Measurements from ENCODE around the gene ETFB.

The ETFB gene

DNA sequence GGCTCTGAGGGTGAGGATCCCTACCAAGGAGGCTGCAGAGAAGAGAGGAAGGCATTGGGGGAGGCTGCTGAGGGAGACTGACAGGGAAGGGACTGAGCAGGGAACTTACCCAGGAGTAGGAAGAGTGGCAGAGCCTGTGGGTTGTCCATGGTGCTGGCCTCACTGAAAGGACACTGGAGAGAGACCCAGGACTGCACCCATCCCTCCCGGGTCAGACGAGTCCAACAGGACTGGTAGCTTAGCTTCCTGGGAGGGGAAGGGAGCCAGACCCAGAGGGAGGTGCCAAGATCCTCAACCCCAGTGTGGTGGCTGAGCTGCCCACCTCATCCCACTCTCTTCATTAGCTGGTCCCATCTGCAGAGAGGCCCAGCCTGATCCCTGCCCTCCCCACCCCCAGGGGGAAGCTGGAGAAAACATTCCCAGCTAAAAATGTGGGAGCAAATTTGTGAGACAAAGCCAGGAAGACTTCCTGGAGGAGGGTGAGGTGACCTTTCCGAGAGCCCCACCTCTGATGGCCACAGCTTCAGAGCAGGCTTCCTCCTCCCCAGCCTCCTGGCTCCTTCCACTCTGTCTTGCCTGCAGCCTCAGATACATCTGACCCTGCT, 24.1 kb downstream of the ETFB start, which contains the start of gene VSIG10L:
Gene VSIG10L, minus strand, starts transcription at position 164 of the 605 bp plus-strand sequence. Its CDS starts 15 bp downstream, at position 149.
- peak within 1 kb of the TSS; percentile 27; the same call in 1 of the 2 replicates for H3K9ac ChIP-seq (ENCODE audit: low read depth, low read length)
- no peaks in the 10 kb centered on the region for H3K9me3 ChIP-seq (ENCODE audit: insufficient read depth, low read depth, low read length)
- H3K4me1 ChIP-seq (ENCODE audit: insufficient read depth, low read length) = peaks cover 8% of the 10 kb centered on the region; the same call in 1 of the 2 replicates
- no peaks in the 10 kb centered on the region for H3K36me3 ChIP-seq (ENCODE audit: insufficient read depth, low read depth, low read length)
- peaks cover 19% of the 10 kb centered on the region for H3K27me3 ChIP-seq (ENCODE audit: insufficient read depth, low read length)
- H3K27ac ChIP-seq (ENCODE audit: low read length) = no peak within 1 kb of the TSS
- no peak within 1 kb of the TSS for H3K4me3 ChIP-seq (ENCODE audit: low read length)

DNA sequence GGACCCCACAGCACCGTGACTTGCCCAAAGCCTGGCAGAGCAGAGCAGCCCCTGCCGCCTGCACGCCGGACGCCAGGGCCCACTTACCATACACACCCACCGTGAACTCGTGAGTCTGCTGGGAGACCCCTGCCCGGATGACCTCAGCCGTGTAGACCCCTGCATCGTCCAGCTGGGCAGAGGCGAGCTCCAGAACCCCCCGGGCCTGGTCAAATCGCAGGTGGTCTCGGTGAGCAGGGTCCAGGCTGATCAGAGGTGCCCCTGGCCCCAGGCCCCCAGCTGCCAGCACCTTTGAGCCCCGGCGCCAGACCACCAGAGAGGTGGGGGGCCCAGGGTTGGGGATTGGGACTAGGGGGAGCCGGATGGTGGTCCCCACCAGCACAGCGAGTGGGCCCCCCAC, 25.1 kb downstream of the ETFB start:
- H3K9ac ChIP-seq (ENCODE audit: low read depth, low read length) = no peak overlapping the region; the same call in 1 of the 2 replicates

DNA sequence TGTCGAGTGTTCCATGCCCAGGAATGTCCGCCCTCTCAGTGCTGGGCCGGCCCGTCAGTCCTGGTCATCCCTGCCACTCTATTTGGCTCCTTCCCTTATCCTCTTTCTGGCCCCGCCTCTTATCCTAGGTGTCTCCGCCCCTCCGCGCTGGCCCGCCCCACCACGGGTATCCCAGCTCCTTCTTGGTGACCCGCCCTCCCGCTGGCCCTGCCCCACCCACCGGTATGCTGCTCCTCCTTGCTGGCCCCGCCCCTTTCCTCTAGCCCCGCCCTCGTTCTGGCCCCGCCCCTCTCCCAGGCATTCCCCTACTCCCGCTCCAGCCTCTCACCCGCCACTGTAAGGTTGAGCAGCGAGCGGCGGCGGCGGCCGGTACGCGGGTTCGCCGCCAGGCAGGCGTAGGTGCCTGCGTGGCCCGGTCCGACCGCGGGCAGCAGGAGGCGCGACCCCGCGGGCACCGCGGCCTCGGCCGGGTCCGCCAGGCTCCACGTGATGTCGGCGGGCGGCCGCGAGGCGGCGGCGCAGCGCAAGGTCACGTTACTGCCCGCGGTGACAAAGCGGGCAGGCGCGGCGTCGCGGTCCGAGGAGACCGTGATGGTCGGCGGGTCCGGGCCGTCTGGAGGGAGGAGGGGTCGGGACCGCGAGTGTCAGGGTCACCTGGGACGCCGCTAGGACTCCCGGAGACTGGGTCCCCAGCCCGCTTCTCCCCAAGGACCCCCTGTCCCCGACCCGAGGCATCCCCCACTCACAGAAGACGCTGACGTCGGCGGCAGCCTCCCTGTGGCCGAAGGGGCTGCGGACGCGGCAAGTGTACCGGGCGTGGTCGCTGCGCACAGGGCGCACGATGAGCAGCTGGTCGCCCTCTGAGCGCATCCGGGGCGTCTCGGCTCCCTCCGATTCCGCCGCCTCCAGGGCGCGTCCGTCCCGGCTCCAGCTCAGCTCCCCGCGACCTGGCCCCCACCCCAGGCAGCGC, 26.2 kb downstream of the ETFB start:
- peaks cover 8% of the 10 kb centered on the region; the same call in 1 of the 2 replicates for H3K4me1 ChIP-seq (ENCODE audit: insufficient read depth, low read length)
- H3K9me3 ChIP-seq (ENCODE audit: insufficient read depth, low read depth, low read length) = no peaks in the 10 kb centered on the region
- H3K9ac ChIP-seq (ENCODE audit: low read depth, low read length) = peak overlapping the region; percentile 59; the same call in 1 of the 2 replicates

More for the DNA sequence above, 25.1 kb downstream of the ETFB start:
- H3K4me1 ChIP-seq (ENCODE audit: insufficient read depth, low read length) = peaks cover 8% of the 10 kb centered on the region; the same call in 1 of the 2 replicates
- H3K4me3 ChIP-seq (ENCODE audit: low read length) = peak overlapping the region; percentile 70; the same call in 1 of the 2 replicates
- H3K36me3 ChIP-seq (ENCODE audit: insufficient read depth, low read depth, low read length) = no peaks in the 10 kb centered on the region
- H3K27ac ChIP-seq (ENCODE audit: low read length) = no peak overlapping the region
- H3K9me3 ChIP-seq (ENCODE audit: insufficient read depth, low read depth, low read length) = no peaks in the 10 kb centered on the region
- peaks cover 19% of the 10 kb centered on the region for H3K27me3 ChIP-seq (ENCODE audit: insufficient read depth, low read length)

GRCh38 chr19:51339313-51339686, 26.9 kb downstream of the ETFB start:
- Histone ChIP-seq H3K4me3 (ENCODE audit: low read length) (peak overlapping the region; percentile 76), H3K36me3 (ENCODE audit: insufficient read depth, low read depth, low read length) (no peaks in the 10 kb centered on the region), H3K9ac (ENCODE audit: low read depth, low read length) (peak overlapping the region; percentile 54; the same call in 1 of the 2 replicates), H3K27ac (ENCODE audit: low read length) (peak overlapping the region; percentile 15), H3K9me3 (ENCODE audit: insufficient read depth, low read depth, low read length) (no peaks in the 10 kb centered on the region), H3K27me3 (ENCODE audit: insufficient read depth, low read length) (peaks cover 19% of the 10 kb centered on the region), H3K4me1 (ENCODE audit: insufficient read depth, low read length) (peaks cover 8% of the 10 kb centered on the region; the same call in 1 of the 2 replicates)

More for the DNA sequence above, 26.2 kb downstream of the ETFB start:
- peak overlapping the region; percentile 76 for H3K4me3 ChIP-seq (ENCODE audit: low read length)
- peak overlapping the region; percentile 15 for H3K27ac ChIP-seq (ENCODE audit: low read length)
- H3K27me3 ChIP-seq (ENCODE audit: insufficient read depth, low read length) = peaks cover 19% of the 10 kb centered on the region
- H3K36me3 ChIP-seq (ENCODE audit: insufficient read depth, low read depth, low read length) = no peaks in the 10 kb centered on the region

DNA sequence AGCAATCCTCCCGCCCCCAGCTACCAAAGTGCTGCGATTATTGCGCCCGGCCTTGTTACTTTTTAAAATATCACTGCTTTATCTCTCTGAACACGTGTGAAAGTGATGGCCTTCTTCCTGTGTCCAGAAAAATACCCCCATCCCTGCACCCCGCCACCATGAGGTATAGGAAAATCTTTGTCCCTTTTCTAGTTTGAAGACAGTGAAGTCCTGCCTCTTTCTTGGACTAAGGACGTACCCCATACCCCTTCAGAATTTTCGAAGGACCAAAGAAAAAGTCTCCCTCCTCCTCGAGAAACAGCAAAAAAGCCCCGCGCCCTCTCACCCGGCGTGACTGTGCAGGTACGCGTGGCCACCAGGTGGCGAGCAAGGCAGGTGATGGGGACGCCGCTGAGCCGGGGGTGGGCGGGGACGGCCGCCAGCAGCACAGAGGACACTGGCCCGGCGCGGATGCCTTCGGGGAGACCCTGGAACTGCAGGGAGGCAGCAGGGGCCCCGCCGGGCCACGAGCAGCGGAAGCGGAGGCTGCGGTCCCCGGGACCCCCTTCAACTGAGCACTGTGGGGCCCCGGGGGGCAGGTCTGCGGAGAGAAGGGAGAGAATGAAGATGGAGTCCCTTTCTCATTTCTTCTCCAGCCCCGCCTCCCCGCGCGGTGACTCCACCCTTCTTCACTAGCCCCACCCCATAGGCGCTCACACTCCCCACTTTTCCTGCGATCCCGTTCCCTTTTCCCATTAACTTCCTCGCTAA, 27.4 kb downstream of the ETFB start:
- Histone ChIP-seq H3K4me3 (ENCODE audit: low read length) (peak overlapping the region; percentile 76), H3K27ac (ENCODE audit: low read length) (peak overlapping the region; percentile 15), H3K27me3 (ENCODE audit: insufficient read depth, low read length) (peaks cover 19% of the 10 kb centered on the region), H3K4me1 (ENCODE audit: insufficient read depth, low read length) (peaks cover 8% of the 10 kb centered on the region; the same call in 1 of the 2 replicates), H3K36me3 (ENCODE audit: insufficient read depth, low read depth, low read length) (no peaks in the 10 kb centered on the region), H3K9me3 (ENCODE audit: insufficient read depth, low read depth, low read length) (no peaks in the 10 kb centered on the region), H3K9ac (ENCODE audit: low read depth, low read length) (peak overlapping the region; percentile 54; the same call in 1 of the 2 replicates)

- peaks cover 19% of the 10 kb centered on the region for H3K27me3 ChIP-seq (ENCODE audit: insufficient read depth, low read length)
- no peaks in the 10 kb centered on the region for H3K36me3 ChIP-seq (ENCODE audit: insufficient read depth, low read depth, low read length)
- peak overlapping the region; percentile 76 for H3K4me3 ChIP-seq (ENCODE audit: low read length)
- no peak overlapping the region for H3K27ac ChIP-seq (ENCODE audit: low read length)
- H3K4me1 ChIP-seq (ENCODE audit: insufficient read depth, low read length) = peaks cover 8% of the 10 kb centered on the region; the same call in 1 of the 2 replicates
- H3K9ac ChIP-seq (ENCODE audit: low read depth, low read length) = peak overlapping the region; percentile 54; the same call in 1 of the 2 replicates
- no peaks in the 10 kb centered on the region for H3K9me3 ChIP-seq (ENCODE audit: insufficient read depth, low read depth, low read length)
Measured at GRCh38 chr19:51337861-51338562, 28.2 kb downstream of the ETFB start.

- Histone ChIP-seq H3K36me3 (ENCODE audit: insufficient read depth, low read depth, low read length) (peaks cover under 1% of the 10 kb centered on the region; the same call in 1 of the 2 replicates), H3K4me3 (ENCODE audit: low read length) (no peak overlapping the region), H3K9me3 (ENCODE audit: insufficient read depth, low read depth, low read length) (no peaks in the 10 kb centered on the region), H3K9ac (ENCODE audit: low read depth, low read length) (no peak overlapping the region), H3K27ac (ENCODE audit: low read length) (no peak overlapping the region), H3K27me3 (ENCODE audit: insufficient read depth, low read length) (peaks cover 19% of the 10 kb centered on the region), H3K4me1 (ENCODE audit: insufficient read depth, low read length) (peaks cover 5% of the 10 kb centered on the region; the same call in 1 of the 2 replicates)
Measured at GRCh38 chr19:51337141-51337860, 28.9 kb downstream of the ETFB start.

GRCh38 chr19:51333836-51334460, 32.2 kb downstream of the ETFB start:
- Histone ChIP-seq H3K27me3 (ENCODE audit: insufficient read depth, low read length) (no peaks in the 10 kb centered on the region), H3K4me3 (ENCODE audit: low read length) (no peak overlapping the region), H3K4me1 (ENCODE audit: insufficient read depth, low read length) (no peaks in the 10 kb centered on the region), H3K9me3 (ENCODE audit: insufficient read depth, low read depth, low read length) (no peaks in the 10 kb centered on the region), H3K36me3 (ENCODE audit: insufficient read depth, low read depth, low read length) (peaks cover 16% of the 10 kb centered on the region), H3K27ac (ENCODE audit: low read length) (no peak overlapping the region), H3K9ac (ENCODE audit: low read depth, low read length) (no peak overlapping the region)

DNA sequence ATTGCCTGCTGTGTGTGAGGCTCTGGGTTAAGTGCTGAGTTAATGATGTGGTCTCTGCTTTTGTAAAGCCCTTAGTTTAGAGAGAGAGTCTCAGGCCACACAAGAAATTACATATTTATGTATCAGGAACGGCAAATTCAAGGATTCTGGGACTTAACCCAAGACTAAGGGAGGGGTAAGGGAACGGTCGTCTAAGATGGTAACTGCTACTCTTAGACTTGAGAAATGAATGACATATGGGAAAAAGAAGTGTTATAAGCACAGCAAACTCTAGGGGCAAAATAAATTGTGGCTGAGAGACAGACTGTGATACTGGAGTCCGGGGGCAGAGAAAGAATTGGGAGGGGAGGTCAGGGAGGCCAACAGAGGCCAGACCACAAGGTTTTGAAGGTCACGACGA, 34.5 kb downstream of the ETFB start:
- no peak overlapping the region for H3K27ac ChIP-seq (ENCODE audit: low read length)
- no peak overlapping the region for H3K9ac ChIP-seq (ENCODE audit: low read depth, low read length)
- H3K9me3 ChIP-seq (ENCODE audit: insufficient read depth, low read depth, low read length) = no peaks in the 10 kb centered on the region
- peaks cover 2% of the 10 kb centered on the region; the same call in 1 of the 2 replicates for H3K4me1 ChIP-seq (ENCODE audit: insufficient read depth, low read length)
- peaks cover 16% of the 10 kb centered on the region for H3K36me3 ChIP-seq (ENCODE audit: insufficient read depth, low read depth, low read length)
- no peak overlapping the region for H3K4me3 ChIP-seq (ENCODE audit: low read length)
- peaks cover 9% of the 10 kb centered on the region for H3K27me3 ChIP-seq (ENCODE audit: insufficient read depth, low read length)

GRCh38 chr19:51331193-51331592, 35.0 kb downstream of the ETFB start:
- no peak overlapping the region for H3K27ac ChIP-seq (ENCODE audit: low read length)
- no peaks in the 10 kb centered on the region for H3K9me3 ChIP-seq (ENCODE audit: insufficient read depth, low read depth, low read length)
- H3K27me3 ChIP-seq (ENCODE audit: insufficient read depth, low read length) = peaks cover 13% of the 10 kb centered on the region
- H3K36me3 ChIP-seq (ENCODE audit: insufficient read depth, low read depth, low read length) = peaks cover 16% of the 10 kb centered on the region
- H3K9ac ChIP-seq (ENCODE audit: low read depth, low read length) = no peak overlapping the region
- no peak overlapping the region for H3K4me3 ChIP-seq (ENCODE audit: low read length)
- peaks cover 2% of the 10 kb centered on the region; the same call in 1 of the 2 replicates for H3K4me1 ChIP-seq (ENCODE audit: insufficient read depth, low read length)
